H7 (cell line): ENCODE results near the gene KPNA6. TPM values are rescaled to one million over a fixed set of nuclear protein-coding genes. Genes with fewer than 3 reads are reported as not detected.

Experiments used
- DNase-seq: peaks from one replicate; pipeline ENCODE4 v3.0.0; 2012
- H3K27me3 ChIP-seq: 2 replicates; pipeline ENCODE4 v1.6.0; 2011; ENCODE audit warnings: mild to moderate bottlenecking, low read length; ENCODE audit not compliant: control insufficient read depth, insufficient read depth
- H3K36me3 ChIP-seq: replicated peaks from 2 replicates; pipeline ENCODE4 v1.5.1; 2011; ENCODE audit warnings: low read length; ENCODE audit not compliant: control insufficient read depth, insufficient read depth
- H3K4me3 ChIP-seq: 2 replicates; pipeline ENCODE4 v1.5.1; 2011; ENCODE audit warnings: low read depth, mild to moderate bottlenecking, control low read depth, low read length, moderate library complexity; ENCODE audit not compliant: insufficient read depth
- total RNA-seq: library from RNA; depleted of rRNA; stranded (reverse); fragments of >200 nt; shearing (Covaris generic); gene quantifications from 2 replicates; pipeline ENCODE4 v1.2.3, GENCODE V29; 2014

The KPNA6 gene
- total RNA-seq, 1 experiment from 2014 or later, result 101 TPM

DNA sequence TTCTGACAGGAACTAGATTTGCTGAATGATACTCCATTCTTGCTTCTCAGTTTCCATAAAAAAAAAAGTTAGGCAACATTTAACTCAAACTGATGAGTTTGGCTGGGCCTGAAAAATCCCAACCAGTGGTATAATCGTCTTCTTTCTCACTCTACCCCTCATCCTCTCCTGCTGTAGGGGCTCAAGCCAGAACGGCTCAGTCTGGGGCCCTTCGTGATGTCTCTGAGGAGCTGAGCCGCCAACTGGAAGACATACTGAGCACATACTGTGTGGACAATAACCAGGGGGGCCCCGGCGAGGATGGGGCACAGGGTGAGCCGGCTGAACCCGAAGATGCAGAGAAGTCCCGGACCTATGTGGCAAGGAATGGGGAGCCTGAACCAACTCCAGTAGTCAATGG lies 73.2 kb downstream of the KPNA6 start:
- Histone ChIP-seq H3K36me3 (peaks cover 19% of the 10 kb centered on the region), H3K4me3 (peak overlapping the region; percentile 75; the same call in 1 of the 2 replicates), H3K27me3 (no peaks in the 10 kb centered on the region)
- DNase-seq, result no peak

DNA sequence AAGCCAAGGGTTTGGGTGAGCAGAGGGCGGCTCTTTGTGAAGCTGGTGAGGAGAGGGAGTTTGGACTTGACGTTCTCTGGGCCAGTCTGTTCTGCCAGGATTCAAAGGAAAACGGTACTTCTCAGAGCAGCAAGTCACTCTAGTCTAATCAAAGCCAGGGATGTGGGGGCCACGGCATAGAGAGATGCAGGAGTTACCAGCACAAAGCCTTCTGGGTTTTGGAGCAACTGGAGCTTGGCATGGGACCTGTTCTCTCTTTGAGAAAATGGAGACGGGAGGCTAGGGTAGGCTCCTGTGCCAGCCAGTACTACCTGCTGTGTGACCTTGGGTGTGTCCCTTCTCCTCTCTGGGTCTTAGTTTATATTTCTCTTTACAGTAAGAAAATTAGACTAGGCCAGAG lies 73.7 kb downstream of the KPNA6 start:
- DNase-seq, result no peak
- Histone ChIP-seq H3K36me3 (peaks cover 23% of the 10 kb centered on the region), H3K4me3 (no peak overlapping the region), H3K27me3 (no peaks in the 10 kb centered on the region)

DNA sequence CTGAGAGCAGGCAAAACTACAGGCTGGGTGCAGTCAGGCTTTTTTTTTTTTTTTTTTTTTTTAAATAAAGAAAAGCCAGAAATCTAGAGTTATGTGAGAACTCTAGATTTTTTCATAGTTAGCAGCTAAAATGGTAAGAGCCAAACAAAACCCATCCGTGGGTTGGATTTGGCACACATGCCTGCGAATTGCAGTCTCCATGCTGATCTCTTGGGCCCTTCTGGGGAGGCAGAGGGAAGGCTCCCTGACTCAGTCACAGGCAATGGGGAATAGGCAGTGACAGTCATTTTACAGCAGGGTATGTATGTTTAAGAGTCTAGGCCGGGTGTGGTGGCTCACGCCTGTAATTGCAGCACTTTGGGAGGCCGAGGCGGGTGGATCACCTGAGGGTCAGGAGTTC lies 74.2 kb downstream of the KPNA6 start:
- no peak for DNase-seq
- Histone ChIP-seq H3K4me3 (no peak overlapping the region), H3K36me3 (peaks cover 26% of the 10 kb centered on the region), H3K27me3 (no peaks in the 10 kb centered on the region)

DNA sequence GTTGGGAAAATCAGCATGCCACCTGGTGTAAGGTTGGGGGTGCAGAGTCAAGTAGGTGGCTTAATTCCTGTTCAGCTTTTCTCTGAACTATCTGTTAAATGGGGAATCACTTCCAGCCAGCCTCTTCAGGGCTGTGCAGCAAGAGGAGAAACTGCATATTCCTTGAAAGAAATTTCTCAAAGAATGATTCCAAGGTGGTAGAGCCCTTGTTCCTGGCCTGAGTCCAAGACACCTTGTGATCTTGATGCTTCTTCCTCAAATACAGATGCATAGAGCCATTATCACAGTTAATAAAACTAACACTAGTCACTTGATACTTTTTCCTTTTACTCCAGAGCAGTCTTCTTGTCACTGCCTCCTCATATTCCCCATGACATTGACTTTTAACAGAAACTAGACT lies 76.8 kb downstream of the KPNA6 start:
- Histone ChIP-seq H3K27me3 (no peaks in the 10 kb centered on the region), H3K36me3 (peaks cover 44% of the 10 kb centered on the region), H3K4me3 (no peak overlapping the region)
- DNase-seq, result no peak

DNA sequence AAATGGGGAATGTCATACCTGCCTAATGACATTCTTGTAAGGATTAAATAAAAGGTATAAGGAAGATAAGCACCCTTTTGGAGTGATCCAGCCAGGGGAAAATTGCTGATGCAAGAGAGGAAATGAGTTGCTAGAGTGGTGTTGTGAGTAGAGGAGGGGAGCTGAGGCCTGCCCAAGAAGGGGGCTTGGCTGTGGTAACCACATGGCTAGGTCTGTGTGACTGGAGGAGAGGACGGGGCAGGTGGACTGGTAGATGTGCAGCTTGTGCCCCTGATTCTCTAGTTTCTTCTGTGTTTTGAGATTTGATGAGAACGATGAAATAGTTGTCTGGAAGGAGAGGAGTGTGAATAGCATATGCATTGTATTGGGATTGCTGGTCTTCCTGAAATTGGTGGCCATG lies 78.2 kb downstream of the KPNA6 start:
- no peaks in the 10 kb centered on the region for H3K27me3 ChIP-seq
- no peak overlapping the region for H3K4me3 ChIP-seq
- no peak for DNase-seq
- H3K36me3 ChIP-seq, result peaks cover 54% of the 10 kb centered on the region

DNA sequence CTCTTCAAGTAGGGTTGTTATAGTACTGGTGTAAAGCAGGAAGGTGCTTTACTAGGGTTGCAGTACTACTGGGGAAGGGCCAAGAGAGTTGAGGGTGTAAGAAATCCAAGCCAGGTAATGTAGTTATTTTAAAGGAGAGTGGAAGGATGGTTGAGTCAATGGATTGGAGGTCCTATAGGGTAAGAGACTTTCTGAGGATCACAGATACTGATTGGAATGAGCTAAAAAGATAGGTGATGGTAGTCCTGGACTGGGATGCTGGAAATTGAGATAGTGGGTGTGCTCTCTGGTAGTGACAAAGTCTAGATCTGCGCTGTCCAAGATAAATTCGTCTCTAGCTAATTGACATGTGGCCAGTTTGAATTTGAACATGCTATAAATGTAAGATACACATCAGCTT lies 78.6 kb downstream of the KPNA6 start:
- H3K27me3 ChIP-seq, result no peaks in the 10 kb centered on the region
- no peak overlapping the region for H3K4me3 ChIP-seq
- no peak for DNase-seq
- H3K36me3 ChIP-seq, result peaks cover 54% of the 10 kb centered on the region

DNA sequence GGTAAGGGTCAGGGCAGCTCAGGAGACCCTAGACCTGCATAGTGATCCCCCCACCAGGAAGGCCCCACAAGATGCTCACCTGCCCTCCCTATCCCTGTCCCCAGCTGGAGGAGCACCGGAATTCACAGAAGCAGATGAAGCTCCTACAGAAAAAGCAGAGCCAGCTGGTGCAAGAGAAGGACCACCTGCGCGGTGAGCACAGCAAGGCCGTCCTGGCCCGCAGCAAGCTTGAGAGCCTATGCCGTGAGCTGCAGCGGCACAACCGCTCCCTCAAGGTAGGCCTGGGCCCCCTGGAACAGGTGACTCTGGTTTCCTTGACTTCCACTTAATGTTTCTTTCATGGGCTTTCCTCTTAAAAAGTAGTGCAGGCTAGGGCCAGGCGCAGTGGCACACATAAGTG lies 80.0 kb downstream of the KPNA6 start:
- peak; percentile 20 for DNase-seq
- Histone ChIP-seq H3K27me3 (no peaks in the 10 kb centered on the region), H3K4me3 (no peak overlapping the region), H3K36me3 (peaks cover 62% of the 10 kb centered on the region)

DNA sequence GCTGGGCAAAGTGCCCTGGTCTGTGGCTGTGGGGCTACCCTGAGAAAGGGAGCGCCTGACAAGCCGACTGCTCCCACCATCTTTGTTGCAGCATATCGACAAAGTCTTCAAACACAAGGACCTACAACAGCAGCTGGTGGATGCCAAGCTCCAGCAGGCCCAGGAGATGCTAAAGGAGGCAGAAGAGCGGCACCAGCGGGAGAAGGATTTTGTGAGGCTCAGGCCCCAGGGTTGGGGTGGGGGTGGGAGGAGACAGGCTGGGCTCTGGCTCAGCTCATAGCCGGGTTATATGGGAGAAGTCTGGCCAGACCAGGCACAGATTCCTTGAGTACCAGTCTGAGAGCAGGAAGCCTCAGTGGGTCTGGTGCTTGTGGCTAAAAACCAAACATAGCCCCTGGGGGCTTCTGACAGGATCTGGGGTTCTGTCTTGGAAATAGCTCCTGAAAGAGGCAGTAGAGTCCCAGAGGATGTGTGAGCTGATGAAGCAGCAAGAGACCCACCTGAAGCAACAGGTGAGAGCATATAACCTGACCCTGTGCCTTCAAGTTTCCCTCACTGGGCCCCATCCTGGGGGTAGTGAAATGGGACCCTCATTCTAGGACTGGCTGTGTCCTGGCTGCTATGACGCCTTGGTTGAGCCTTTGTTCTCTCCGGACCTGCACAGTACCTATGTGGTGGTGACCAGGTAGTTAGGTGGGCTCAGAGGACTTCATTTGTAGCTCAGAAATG lies 84.5 kb downstream of the KPNA6 start:
- Histone ChIP-seq H3K36me3 (peaks cover 75% of the 10 kb centered on the region), H3K27me3 (no peaks in the 10 kb centered on the region), H3K4me3 (no peak overlapping the region)
- no peak for DNase-seq

DNA sequence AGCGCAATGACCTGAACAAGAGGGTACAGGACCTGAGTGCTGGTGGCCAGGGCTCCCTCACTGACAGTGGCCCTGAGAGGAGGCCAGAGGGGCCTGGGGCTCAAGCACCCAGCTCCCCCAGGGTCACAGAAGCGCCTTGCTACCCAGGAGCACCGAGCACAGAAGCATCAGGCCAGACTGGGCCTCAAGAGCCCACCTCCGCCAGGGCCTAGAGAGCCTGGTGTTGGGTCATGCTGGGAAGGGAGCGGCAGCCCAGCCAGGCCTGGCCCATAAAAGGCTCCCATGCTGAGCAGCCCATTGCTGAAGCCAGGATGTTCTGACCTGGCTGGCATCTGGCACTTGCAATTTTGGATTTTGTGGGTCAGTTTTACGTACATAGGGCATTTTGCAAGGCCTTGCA lies 87.1 kb downstream of the KPNA6 start:
- Histone ChIP-seq H3K36me3 (peaks cover 57% of the 10 kb centered on the region), H3K4me3 (no peak overlapping the region), H3K27me3 (no peaks in the 10 kb centered on the region)
- peak; percentile 22 for DNase-seq

DNA sequence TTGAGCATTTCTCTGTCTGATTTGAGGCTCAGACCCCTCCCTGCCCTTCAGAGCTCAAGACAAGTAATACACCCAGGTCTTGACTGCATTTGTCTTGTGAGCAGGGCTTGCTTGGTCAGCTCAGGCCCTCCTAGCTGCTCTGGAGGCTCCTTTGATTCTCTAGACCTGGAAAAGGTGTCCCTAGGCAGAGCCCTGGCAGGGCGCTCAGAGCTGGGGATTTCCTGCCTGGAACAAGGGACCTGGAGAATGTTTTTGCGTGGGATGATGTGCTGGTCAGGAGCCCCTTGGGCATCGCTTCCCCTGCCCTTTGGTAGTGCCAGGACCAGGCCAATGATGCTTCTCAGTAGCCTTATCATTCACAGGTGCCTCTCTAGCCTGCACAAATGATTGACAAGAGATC lies 87.7 kb downstream of the KPNA6 start:
- Histone ChIP-seq H3K4me3 (no peak overlapping the region), H3K27me3 (no peaks in the 10 kb centered on the region), H3K36me3 (peaks cover 52% of the 10 kb centered on the region)
- DNase-seq, result no peak

DNA sequence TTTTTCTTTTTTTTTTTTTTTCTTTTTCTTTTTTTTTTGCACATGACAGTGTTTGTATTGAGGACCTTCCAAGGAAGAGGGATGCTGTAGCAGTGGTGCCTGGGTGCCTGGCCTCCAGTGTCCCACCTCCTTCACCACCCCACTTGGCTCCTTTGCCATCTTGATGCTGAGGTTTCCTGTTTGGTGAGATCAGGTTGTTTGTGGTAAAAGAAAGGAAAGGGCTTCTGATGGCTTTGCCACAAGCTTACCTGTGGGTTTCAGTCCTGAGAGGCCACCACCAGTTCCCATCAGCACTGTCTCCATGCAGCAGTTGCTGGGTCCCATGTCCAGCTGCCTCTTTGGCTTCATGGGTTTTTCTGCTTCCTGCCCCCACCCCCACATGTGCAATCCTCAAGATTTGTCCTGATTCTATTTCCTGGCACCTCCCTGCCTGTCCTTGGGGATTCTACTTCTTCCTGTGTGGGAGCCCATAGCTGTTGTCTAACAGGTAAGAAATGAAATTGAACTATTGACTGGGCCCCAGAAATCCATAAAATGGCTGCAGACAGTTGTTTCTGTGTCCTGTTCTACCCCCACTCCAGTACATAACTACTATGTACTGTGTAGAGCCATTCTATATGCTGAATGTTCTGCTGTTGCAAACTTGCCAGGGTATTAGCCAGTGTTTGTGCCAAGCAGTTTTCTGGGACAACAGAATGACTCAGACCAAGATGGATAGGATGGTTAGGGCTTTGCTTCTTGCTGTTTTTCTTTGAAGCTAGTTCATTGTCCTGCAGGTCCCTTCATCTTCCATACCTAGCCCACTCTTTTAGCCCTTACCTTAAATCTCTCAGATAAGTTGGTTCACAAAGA lies 88.3 kb downstream of the KPNA6 start:
- H3K36me3 ChIP-seq, result peaks cover 49% of the 10 kb centered on the region
- H3K27me3 ChIP-seq, result no peaks in the 10 kb centered on the region
- DNase-seq, result no peak
- no peak overlapping the region for H3K4me3 ChIP-seq

DNA sequence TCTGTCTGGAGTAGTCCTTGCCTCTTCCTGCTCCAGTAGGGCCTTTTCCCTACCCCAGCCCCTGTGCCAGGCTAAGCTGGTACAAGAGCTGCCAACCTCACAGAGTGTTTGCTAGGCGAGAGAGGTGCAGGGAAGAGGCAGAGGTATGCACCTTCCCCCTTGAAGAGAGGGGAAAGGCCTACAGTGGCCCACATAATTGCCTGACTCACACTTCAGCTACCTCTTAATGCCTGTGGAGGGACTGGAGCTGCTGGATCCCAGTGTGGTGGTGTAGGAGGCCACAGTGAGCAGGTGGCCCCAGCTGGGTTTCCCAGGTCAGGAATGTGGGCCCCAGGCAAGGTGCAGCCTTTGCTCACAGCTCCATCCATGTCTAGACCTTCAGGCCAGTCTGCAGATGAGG lies 89.2 kb downstream of the KPNA6 start:
- Histone ChIP-seq H3K4me3 (no peak overlapping the region), H3K36me3 (peaks cover 43% of the 10 kb centered on the region), H3K27me3 (no peaks in the 10 kb centered on the region)
- no peak for DNase-seq

DNA sequence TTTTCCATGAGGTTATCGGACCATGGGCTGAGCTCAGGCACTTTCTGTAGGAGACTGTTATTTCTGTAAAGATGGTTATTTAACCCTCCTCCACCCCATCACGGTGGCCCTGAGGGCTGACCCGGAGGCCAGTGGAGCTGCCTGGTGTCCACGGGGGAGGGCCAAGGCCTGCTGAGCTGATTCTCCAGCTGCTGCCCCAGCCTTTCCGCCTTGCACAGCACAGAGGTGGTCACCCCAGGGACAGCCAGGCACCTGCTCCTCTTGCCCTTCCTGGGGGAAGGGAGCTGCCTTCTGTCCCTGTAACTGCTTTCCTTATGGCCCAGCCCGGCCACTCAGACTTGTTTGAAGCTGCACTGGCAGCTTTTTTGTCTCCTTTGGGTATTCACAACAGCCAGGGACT lies 90.0 kb downstream of the KPNA6 start:
- Histone ChIP-seq H3K4me3 (no peak overlapping the region), H3K27me3 (no peaks in the 10 kb centered on the region), H3K36me3 (peaks cover 35% of the 10 kb centered on the region)
- DNase-seq, result no peak

DNA sequence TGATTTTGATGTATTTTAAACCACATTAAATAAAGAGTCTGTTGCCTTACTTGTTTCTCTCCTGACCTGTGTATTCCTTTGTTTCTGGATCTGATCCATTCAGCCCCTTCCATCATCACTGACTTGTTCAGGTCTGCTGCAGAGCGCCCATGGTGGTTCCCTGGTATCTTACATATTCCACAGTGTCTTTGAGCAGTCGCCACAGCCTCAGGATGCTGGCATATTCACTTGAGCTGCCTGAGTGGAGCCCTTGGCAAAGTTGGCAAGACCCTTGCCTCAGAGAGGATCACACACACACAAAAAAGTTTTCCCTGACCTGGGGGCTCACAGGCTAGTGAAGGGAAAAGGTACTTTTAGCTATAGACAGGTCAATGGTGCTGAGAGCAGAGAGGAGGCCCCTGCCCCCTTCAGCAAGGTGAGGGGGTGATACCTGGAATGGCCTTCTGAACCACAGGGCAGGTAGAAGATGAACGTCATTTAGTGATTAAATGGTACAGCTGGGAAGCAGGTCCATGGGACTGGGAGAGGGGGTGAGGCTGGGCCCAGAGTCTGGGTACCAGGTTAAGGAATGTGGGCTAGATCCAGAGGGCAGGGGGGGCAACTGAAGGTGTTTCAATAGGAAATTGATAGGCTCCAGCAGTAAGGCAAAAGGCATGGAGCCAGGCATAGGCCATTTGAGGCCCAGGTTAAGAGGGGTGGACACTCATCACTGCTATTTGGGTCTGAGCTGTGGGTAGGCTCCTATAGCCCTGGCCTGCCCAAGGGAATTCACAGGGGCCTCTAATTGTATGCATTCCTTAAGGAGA lies 90.6 kb downstream of the KPNA6 start:
- no peak overlapping the region for H3K4me3 ChIP-seq
- peaks cover 30% of the 10 kb centered on the region for H3K36me3 ChIP-seq
- no peaks in the 10 kb centered on the region for H3K27me3 ChIP-seq
- DNase-seq, result no peak
